Activated CD8-positive, alpha-beta memory T cell treated with anti-CD3 and anti-CD28 coated beads for 24 hours (primary cell): Measurements from ENCODE around the gene BTNL9.
A peak's percentile ranks its signal among the peaks of the same experiment; 100 is the strongest.
"Not testable (repeated sequence)": the region's sequence is repeated elsewhere in the genome, so short reads cannot be mapped to it uniquely, and the experiment has no call there.

Experiments
- DNase-seq: peaks from one replicate; pipeline ENCODE4 v3.0.0-alpha.2; 2020

BTNL9 gene

DNA sequence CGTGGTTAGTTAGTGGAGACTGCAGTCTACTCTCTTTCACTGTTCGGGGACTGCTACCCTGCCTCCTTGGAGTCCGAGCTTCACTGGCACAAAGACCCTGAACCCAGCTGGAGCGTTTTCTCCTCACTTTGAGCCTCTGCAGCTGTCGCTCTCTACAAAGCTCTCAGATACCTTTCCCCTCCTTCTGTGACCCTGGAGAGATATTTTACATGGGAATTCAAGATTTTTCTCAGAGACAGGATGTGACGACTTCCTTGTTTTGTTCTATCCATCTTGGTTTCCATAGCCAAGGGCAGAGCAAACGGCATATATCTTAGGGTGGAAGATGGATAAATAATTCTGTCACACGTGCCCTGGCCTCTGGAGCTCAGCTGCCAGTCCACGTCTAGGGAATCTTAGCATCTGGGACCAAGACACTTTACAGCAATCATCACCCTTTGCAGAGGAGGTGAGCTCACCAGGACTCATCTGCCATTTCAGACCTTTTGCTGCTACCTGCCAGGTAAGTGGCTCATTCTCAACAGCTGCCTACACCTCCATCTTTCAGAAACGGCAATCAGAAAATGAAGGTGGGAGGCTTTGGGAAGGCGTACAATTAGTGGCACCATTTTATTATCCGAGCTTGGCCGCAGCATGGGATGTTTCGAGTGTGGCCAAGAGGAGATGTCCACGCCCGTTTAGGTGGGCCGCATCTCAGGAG lies at the start of gene BTNL9:
Gene BTNL9, plus strand, starts transcription at position 336 of the 700 bp plus-strand sequence. CDS start 5,224 bp downstream, outside the sequence.
- no peak for DNase-seq

GRCh38 chr5:180990882-180991242 lies 49.2 kb upstream of the BTNL9 start:
- no peak for DNase-seq

- DNase-seq: no peak
Observed at GRCh38 chr5:181001947-181002346, 38.1 kb upstream of the BTNL9 start.

DNA sequence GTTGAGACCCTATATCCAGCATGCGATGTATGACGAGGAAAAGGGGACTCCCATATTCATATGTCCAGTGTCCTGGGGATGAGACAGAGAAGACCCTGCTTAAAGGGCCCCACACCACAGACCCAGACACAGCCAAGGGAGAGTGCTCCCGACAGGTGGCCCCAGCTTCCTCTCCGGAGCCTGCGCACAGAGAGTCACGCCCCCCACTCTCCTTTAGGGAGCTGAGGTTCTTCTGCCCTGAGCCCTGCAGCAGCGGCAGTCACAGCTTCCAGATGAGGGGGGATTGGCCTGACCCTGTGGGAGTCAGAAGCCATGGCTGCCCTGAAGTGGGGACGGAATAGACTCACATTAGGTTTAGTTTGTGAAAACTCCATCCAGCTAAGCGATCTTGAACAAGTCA lies 34.3 kb upstream of the BTNL9 start:
- DNase-seq: no peak

DNA sequence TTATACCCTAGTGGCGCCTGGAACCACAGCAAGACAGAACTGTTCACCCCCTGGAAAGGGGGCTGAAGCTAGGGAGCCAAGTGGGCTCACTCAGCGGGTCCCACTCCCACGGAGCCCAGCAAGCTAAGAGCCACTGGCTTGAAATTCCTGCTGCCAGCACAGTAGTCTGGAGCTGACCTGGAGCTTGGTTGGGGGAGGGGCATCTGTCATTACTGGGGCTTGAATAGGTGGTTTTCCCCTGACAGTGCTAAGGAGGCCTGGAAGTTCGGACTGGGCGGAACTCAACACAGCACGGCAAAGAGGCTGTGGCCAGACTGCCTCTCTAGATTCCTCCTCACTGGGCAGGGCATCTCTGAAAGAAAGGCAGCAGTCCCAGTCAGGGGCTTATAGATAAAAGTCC lies 31.9 kb upstream of the BTNL9 start:
- no peak for DNase-seq

GRCh38 chr5:181010018-181010417 lies 30.0 kb upstream of the BTNL9 start:
- DNase-seq: not testable (repeated sequence)

DNA sequence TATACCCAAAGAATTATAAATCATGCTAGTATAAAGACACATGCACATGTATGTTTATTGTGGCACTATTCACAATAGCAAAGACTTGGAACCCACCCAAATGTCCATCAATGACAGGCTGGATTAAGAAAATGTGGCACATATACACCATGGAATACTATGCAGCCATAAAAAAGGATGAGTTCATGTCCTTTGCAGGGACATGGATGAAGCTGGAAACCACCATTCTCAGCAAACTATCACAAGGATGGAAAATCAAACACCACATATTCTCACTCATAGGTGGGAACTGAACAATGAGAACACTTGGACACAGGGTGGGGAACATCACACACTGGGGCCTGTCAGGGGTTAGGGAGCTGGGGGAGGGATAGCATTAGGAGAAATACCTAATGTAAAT lies 25.4 kb upstream of the BTNL9 start:
- not testable (repeated sequence) for DNase-seq

GRCh38 chr5:181017448-181017847 lies 22.6 kb upstream of the BTNL9 start:
- not testable (repeated sequence) for DNase-seq

GRCh38 chr5:181020688-181021087 lies 19.4 kb upstream of the BTNL9 start:
- DNase-seq: no peak

GRCh38 chr5:181024245-181025064 lies 15.6 kb upstream of the BTNL9 start:
- DNase-seq: no peak

GRCh38 chr5:181027452-181028031 lies 12.5 kb upstream of the BTNL9 start:
- DNase-seq: no peak

GRCh38 chr5:181028032-181028819 lies 11.8 kb upstream of the BTNL9 start:
- no peak for DNase-seq

DNA sequence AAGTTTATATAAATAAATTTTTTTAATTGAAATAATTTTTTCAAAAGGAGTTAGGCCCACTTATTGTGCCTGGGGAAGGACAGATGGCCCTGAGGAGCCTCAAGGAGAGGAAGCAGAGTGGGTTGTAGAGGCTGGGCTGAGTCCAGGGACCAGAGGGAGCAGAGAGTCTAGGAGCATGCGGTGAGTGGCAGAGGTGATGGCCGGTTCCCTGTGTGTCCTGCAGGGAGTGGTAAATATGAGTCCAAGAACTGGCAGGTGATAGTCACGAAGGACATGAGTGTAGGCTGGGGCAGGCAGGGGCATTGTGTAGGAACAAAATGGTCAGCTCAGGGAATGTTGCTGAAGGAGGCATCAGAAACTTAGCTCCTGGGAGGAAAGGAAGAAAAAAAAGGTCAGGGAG lies 8.3 kb upstream of the BTNL9 start:
- DNase-seq: no peak

DNA sequence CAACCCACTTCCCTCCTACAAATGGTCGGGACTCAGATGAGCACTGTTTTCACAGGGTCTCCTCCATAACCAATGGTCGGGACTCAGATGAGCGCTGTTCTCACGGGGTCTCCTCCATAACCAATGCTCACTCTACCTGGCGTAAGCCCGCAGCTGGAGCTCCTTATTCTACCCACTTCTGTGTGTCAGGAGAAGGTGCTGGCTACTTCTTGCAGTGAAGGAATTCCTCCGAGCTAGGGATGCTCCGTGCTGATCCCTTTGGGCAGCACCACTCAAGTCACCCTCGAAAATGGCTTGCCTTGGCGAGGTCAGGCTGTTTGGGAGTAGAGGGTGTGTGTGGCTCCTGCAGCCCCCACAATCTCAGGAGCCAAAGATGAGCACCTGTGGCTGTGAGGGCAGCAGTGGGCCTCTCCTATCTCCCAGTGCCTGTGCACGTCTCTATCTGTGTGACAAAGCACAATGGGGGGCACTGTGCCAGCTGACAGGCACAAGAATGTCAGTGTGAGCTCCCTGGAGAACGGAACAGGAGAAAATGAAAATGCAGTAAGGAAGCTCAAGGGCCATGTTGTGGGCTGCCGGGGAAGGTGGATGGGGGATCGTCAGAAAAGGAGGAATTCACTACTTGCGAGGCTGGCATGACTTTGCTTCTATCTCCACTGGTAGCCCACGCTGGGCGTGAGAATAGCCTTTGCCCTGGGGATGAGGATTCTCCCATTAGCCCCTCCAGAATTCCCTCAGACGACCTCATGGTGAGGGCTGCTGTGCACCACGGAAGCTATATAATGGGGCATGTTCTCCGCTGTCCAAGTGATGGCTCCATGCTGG lies 3.9 kb upstream of the BTNL9 start:
- no peak for DNase-seq

GRCh38 chr5:181036816-181037364 lies 3.2 kb upstream of the BTNL9 start:
- no peak for DNase-seq

GRCh38 chr5:181037365-181037861 lies 2.7 kb upstream of the BTNL9 start:
- DNase-seq: no peak

- no peak for DNase-seq
Observed at GRCh38 chr5:181039471-181039870, 595 bp upstream of the BTNL9 start.

- DNase-seq: no peak
Observed at GRCh38 chr5:181040631-181040945, 522 bp downstream of the BTNL9 start.

DNA sequence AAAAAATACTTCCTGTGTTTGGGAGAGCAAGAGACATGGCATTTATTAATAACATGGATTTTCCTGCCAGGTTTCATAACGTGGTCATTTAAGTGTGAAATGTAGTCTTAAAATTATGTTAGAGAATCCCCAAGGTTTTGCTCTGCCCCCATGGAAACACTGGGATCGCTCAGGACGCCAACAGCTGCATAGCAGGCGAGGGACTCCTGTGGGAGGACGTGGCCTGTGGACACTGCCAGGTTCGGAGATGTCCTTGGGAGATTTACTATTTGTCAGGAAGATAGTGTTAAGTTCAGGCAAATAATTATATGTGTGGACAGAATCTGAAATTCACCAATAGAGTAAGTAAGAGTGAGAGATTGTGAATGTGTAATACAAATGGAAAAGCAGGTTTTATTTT lies 977 bp downstream of the BTNL9 start:
- DNase-seq: no peak

DNA sequence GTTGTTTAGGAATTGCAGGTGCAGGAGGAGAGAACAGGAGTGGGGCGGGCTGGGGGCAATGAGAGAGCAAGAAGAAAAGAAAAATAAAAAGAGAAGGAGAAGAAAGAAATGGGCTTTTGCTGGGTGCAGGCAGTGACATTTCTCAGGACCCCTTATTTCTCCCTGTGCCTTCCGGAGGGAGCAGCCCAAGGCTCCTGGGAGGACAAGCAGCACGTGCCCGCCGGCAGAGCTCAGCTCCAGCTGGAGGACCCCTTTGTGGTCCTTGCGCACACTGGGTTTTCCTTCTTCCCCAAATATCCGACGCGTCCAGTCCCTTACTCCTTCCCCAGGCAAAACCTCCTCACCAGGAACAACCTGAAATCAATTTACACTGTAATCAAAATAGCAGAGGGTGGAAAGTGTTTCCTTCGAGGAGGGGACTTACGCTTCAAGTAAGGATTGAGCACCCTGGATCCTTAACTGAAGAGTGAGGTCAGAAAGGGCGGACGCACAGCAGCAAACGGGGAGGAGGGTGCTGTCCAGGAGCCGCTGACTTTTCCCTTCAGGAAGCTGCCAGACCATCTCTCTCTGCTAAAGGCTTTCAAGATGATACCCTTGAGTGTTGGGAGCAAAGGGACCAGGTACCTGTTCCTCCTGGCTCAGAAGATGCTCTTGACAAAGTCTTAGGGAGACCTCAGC lies 2.1 kb downstream of the BTNL9 start:
- DNase-seq: peak; percentile 26

DNA sequence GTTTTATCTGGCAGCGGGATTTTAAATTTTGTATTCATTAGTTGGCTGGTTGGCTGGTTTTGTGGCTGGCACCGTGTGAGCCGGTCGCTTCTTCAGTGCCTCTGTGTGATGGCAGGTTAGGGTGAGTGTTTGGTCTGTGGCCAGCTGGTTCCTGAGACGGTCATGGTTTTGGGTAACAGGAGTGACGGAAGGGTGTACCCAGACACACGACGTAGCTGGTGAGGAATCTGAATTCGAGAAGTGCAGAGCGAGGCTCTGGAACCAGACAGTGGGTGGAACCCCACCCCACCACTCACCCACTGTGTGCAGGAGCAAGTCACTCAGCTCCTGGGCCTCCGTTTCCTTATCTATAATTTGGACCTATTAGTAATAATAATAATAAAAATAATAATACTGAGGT lies 2.7 kb downstream of the BTNL9 start:
- no peak for DNase-seq
